ENCODE measurements around the gene ANKRD22. TPM values are rescaled to one million over a fixed set of nuclear protein-coding genes. Genes with fewer than 3 reads are reported as not detected.

Gene ANKRD22
- total RNA-seq, 1 donor from 2014 or later: 0.71 TPM

DNA sequence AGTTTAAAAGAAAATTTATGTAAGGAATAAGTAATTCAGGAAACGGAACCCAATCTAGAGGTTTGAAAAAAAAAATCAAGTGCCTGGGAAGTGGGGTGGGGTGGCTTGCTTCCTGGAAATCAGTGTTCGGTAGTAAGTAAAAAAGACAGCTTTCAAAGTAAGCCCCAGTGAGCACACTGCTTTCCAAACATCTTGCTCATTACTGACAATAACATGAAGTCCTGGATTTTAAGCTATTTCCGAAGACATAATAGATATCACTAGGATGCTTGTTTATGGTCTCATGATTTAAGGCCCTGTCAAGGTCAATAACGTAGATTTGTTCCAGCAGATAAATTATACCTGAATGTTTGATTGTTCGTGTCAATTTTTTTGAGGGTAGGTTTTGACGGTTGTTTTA lies 29.7 kb upstream of the ANKRD22 start:
- Histone ChIP-seq H3K36me3 (no peaks in the 10 kb centered on the region), H3K4me3 (peak overlapping the region; percentile 75), H3K27me3 (ENCODE audit: low read depth) (no peaks in the 10 kb centered on the region), H3K4me1 (peaks cover 39% of the 10 kb centered on the region), H3K27ac (peak overlapping the region; percentile 92), H3K9me3 (no peaks in the 10 kb centered on the region)
- TF ChIP-seq, protein P1, sequence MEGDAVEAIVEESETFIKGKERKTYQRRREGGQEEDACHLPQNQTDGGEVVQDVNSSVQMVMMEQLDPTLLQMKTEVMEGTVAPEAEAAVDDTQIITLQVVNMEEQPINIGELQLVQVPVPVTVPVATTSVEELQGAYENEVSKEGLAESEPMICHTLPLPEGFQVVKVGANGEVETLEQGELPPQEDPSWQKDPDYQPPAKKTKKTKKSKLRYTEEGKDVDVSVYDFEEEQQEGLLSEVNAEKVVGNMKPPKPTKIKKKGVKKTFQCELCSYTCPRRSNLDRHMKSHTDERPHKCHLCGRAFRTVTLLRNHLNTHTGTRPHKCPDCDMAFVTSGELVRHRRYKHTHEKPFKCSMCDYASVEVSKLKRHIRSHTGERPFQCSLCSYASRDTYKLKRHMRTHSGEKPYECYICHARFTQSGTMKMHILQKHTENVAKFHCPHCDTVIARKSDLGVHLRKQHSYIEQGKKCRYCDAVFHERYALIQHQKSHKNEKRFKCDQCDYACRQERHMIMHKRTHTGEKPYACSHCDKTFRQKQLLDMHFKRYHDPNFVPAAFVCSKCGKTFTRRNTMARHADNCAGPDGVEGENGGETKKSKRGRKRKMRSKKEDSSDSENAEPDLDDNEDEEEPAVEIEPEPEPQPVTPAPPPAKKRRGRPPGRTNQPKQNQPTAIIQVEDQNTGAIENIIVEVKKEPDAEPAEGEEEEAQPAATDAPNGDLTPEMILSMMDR (IDR thresholded peaks at IDR 0.05): no peak
- ATAC-seq: no peak
- DNase-seq: no peak
- intact Hi-C loops (cut with DNase I): no loop called here

DNA sequence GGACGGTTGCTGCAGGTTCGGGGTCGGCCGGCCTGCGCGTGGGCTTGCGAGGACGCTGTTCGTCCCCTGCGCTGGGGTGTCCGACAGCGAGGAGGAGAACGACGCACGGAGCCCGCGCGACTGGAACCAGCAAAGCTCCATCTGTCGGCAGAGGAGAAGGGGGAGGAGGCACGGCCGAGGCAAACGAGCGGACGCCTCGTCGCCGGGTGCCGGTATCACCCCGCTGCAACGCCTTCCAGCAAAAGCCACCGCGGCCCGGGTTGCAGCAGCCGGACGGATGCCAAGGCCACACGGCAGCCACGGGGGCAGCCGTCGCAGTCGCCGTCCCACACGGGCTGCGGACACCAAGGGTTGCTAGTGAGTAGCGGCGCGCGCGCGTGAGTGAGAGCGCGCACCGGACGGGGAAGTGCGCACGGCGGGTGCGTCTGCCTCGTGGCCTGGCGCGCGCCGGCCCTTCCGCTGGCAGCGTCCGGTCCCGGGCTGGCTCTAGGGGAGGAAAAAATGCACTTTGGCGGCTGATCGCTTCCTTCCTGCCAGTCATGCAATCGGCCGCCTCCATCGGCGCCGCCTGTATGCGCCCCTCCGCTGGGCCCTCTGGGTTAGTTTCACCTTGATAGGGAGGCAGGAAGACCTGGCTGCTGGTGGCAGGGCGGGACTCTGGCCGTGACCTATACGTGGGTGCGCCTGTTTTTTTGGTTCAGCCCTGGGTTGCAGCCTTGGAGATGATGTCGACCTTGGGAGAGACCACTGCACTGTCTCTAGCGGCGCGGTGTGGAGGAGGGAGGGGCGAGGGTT lies 28.8 kb upstream of the ANKRD22 start:
- intact Hi-C loops (cut with DNase I): no loop called here
- peaks cover 39% of the 10 kb centered on the region for H3K4me1 ChIP-seq
- ATAC-seq: peak; percentile 98

DNA sequence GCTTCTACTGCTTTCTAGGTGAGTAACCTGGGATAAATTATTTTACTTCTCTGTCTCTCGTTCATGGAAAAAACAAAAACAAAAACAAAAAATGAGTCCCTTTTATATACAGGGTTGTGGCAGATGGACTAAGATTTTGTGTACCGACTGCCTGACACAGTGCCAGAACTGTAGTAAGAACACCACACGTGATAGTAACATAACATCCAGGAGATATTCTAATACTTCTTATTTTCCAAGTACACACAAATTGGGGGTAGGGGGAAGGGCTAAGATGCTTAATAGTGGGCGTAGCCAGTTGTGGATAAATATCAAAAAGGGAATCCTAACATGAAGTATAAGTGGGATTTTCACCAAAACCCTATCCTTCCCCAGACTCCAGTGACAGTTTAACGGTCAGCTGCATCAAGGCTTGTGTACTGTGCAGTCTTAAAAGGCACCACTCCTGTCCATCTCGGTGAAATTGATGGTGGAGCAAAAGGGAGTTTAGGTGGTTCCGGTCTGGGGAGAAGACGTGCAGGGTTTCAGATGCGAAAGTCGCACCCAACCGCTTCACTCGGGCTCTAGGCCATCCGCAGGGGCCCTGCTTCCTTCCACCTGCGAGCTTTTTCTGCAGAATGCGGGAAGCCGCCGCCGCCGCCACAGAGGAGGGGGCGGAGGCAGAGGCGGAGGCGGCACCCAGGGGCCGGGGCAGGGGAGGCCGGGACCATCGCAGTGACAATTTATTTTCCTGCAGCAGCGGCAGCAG lies 28.1 kb upstream of the ANKRD22 start, which contains the start of gene STAMBPL1:
Gene STAMBPL1 (plus strand): TSS at position 712 of the 748 bp plus-strand sequence. CDS start 21,464 bp downstream, outside the sequence.
- DNase-seq (no peak), ATAC-seq (peak; percentile 79 to 84)
- Histone ChIP-seq H3K27me3 (ENCODE audit: low read depth) (no peaks in the 10 kb centered on the region), H3K36me3 (no peaks in the 10 kb centered on the region), H3K27ac (peak within 1 kb of the TSS; percentile 92), H3K4me1 (peaks cover 35% of the 10 kb centered on the region), H3K4me3 (peak within 1 kb of the TSS; percentile 75), H3K9me3 (no peaks in the 10 kb centered on the region)
- TF ChIP-seq, protein P1 (IDR thresholded peaks at IDR 0.05): no peak
- intact Hi-C loops (cut with DNase I): no loop called here

More for the DNA sequence above, 28.8 kb upstream of the ANKRD22 start:
- TF ChIP-seq, protein P1 (IDR thresholded peaks at IDR 0.05): peak; percentile 17
- DNase-seq: peak; percentile 91
- no peaks in the 10 kb centered on the region for H3K27me3 ChIP-seq (ENCODE audit: low read depth)
- H3K36me3 ChIP-seq: no peaks in the 10 kb centered on the region
- H3K27ac ChIP-seq: peak overlapping the region; percentile 92
- H3K4me3 ChIP-seq: peak overlapping the region; percentile 75
- no peaks in the 10 kb centered on the region for H3K9me3 ChIP-seq

DNA sequence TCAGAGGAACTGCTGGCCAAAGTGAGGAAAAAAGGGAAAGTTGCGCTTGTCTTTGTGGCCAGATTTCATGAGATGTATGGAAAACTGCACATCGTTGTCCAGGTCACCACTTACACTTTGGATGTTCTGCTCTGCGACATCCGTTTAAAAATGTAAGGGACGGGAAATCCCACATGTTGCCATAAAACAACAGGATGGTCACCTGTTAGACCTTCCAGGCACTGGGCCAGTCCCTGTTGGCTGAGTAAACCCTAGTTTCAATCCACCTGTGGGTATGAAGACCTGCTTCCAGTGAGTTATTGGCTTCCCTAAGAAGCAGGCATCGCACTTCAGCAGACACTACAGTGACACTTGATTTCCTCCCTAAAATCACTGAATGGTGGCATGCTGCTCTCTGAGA lies 25.7 kb upstream of the ANKRD22 start:
- H3K9me3 ChIP-seq: no peaks in the 10 kb centered on the region
- intact Hi-C loops (cut with DNase I): no loop called here
- ATAC-seq: no peak

DNA sequence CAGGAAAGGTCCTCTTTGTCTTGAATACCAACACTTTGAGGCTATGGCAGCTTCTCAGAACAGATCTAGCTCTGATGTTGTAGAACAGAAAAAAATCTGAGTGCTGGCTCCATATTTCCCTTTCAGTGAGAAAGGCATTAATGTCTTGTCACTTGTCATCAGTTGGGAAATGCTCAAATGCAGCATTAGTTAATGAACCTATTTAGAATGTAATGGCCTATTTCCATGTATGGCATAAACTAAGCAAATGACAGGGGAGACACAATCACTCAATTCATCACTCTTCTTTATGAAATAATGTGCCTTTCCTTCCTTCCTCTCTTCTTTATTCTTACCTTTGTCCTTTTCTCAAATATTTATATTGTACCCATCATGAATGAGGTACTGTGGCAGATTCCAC lies 23.4 kb upstream of the ANKRD22 start:
- no peak for ATAC-seq
- Histone ChIP-seq H3K27ac (no peak overlapping the region), H3K27me3 (ENCODE audit: low read depth) (no peaks in the 10 kb centered on the region), H3K9me3 (no peaks in the 10 kb centered on the region), H3K4me3 (no peak overlapping the region), H3K4me1 (peaks cover 8% of the 10 kb centered on the region), H3K36me3 (no peaks in the 10 kb centered on the region)
- DNase-seq: no peak
- intact Hi-C loops (cut with DNase I): no loop called here
- TF ChIP-seq, protein P1 (IDR thresholded peaks at IDR 0.05): no peak

More for the DNA sequence above, 25.7 kb upstream of the ANKRD22 start:
- Histone ChIP-seq H3K4me1 (peaks cover 19% of the 10 kb centered on the region), H3K27ac (no peak overlapping the region), H3K36me3 (no peaks in the 10 kb centered on the region), H3K27me3 (ENCODE audit: low read depth) (no peaks in the 10 kb centered on the region), H3K4me3 (no peak overlapping the region)
- TF ChIP-seq, protein P1 (IDR thresholded peaks at IDR 0.05): no peak
- DNase-seq: no peak
